ENCODE results near the gene C19orf33.

- TF ChIP-seq POLR2A (IDR thresholded peaks at IDR 0.05) = no peak
- TF ChIP-seq CTCF (IDR thresholded peaks at IDR 0.05 in 4 of 5, conservative IDR thresholded peaks at IDR 0.05 in 1 of 5) = no peak
These were observed 6.9 kb downstream of the C19orf33 start for GRCh38 chr19:38310986-38311385.

All from gastrocnemius medialis (tissue), 4 donors.